HG02571 (cell line): ENCODE data around the gene LRRC73.
A peak's percentile ranks its signal among the peaks of the same experiment; 100 is the strongest.

Experiments
- ATAC-seq: cut with Tn5 transposase; IDR thresholded peaks from one replicate; pipeline ENCODE4 v1.9.1; 2021; ENCODE audit warnings: mild to moderate bottlenecking, moderate library complexity; ENCODE audit not compliant: unreplicated experiment

LRRC73 gene

DNA sequence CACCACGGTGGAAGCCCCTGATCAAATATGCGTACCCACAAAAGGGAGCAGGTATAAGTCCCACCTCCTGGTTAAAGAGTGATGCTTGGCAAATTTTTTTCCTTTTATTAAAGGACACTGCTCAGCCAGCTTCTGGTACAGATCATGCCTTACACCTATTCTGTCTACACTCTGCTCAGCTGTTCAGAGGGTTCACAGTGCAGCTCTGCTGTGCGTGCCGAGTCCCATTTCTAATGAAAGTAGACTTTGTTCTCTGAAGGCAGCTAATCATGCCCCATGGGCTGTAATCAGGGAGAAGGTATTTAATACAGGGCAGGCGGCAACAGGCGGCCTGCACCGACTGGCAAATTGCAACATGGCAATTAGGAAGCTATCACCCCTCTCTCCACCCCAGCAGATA is 16.3 kb downstream of the LRRC73 start:
- no peak for ATAC-seq

DNA sequence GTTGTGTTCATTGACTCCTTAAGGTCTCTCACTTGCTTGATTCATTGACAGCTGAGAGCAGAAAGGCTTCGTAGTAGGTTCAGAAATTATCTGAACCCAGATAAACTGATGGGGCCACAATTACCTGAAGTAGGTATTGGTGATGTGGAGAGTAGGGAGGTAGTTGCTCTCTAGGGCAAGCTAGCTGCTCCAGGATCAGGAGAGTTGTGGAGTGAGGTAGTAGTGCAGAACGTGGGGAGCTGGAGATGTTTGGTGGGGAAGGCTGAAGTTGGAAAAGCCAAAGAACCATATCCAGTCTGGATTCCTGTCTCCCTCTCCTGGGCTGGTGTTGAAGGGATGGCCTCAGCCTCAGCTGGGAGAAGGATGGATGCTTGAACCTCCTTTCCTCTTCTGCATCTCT is 16.9 kb downstream of the LRRC73 start:
- ATAC-seq = no peak

- ATAC-seq = no peak
Observed at GRCh38 chr6:43492673-43493072, 17.5 kb downstream of the LRRC73 start.

GRCh38 chr6:43491750-43492661 is 18.1 kb downstream of the LRRC73 start:
- ATAC-seq = no peak

- no peak for ATAC-seq
Observed at GRCh38 chr6:43490523-43490939, 19.6 kb downstream of the LRRC73 start.

DNA sequence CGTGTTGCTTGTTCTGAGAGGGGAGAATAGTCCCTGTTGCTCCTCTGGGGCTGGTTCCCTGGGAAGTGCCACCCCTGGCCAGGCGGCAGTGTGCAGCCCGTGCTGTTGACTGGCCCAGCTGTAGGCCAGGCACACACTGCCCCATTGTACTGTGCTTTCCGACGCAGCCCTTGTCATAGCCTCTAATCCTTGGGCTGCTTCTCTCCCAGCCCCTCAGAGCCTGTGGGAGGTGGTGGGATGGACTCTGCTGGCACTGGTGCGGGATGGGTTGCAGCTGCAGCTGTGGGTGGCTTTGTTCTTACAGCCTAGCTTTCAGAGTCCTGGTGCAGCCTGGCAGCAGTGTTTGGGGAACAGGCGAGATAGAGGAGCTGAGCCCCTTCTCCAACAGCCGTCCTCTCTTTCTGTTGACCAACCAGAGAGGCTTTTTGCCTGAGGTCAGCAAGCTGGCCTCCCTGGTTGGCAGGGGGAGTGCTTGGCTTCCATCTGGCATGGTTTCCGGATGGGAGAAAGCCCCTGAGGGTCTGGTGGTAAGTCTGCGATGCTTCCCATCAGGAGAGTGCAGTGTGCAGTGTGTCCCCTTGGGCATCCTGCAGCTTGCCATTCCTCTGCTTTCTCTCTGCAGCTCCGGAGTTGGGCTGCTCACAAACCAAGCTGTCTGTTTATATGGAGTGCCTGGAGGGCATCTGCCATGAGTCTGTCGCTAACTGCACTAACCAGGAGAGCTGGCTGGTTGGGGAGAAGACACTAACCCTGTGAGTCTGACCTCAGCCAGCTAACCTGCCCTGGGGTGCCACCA is 20.7 kb downstream of the LRRC73 start:
- no peak for ATAC-seq

GRCh38 chr6:43488667-43489276 is 21.4 kb downstream of the LRRC73 start:
- ATAC-seq = no peak

- ATAC-seq = no peak
Observed at GRCh38 chr6:43481591-43482236, 28.4 kb downstream of the LRRC73 start.

DNA sequence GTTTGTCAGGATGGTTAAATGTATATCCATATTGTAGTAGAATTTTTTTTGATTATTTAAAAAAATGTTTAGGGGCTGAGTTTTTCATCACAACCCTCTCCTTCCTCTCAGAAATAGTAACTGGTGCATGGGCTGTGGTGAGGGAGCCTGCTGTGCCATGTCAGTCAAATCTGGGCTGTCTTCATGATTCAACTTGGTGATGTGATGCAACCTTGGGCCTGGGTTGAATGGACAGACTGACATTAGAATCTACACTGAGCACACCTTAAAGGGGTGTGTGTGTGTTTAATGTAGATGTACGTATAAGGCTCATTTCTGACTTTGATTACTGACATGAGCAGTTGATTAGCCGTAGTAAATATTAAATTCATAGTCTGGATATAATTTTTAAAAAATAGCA is 29.1 kb downstream of the LRRC73 start:
- no peak for ATAC-seq

- ATAC-seq = no peak
Observed at GRCh38 chr6:43478008-43478372, 32.2 kb downstream of the LRRC73 start.

- peak; percentile 98 for ATAC-seq
Observed at GRCh38 chr6:43477235-43478007, 32.7 kb downstream of the LRRC73 start, which contains the start of gene TJAP1. TJAP1 (plus strand) TSS chr6:43477570; CDS start chr6:43499002, 21,432 bp downstream.

DNA sequence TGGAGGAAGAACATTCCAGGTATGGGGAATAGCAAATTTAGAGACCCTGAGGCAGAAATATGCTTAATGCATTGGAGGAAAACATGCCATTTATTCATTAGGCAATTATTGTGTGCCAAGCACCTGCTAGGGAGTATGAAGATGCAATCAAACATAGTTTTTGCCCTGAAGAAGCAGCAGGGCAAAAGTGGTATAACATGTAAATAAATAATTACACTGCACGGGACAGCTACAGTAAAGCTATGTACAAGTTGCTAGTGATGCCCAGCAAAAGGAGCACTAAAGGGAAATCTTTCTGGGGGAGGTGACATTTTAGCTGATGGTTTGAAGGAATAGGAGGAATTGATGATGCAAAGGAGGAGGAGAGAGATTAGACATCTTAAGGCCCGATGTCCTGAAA is 33.4 kb downstream of the LRRC73 start:
- ATAC-seq = no peak

DNA sequence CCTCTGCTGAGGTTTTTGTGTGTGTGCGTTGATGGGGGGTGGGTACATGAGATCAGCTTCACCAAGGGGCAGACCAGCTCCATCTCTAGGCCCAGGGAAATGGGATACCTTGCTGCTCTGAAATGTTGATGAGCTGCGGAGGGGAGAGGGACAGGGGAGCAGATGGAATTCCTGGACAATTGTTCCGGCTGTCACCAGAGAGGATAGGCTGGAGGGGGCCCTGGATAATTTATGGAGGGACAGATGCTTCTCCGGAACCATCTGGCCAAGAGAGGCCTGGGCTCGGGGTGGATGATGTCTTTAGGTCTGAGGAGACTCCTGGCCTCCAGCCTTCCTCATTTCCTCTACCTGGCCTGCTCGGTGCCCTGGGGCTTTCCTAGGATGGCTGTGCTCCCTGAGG is 34.6 kb downstream of the LRRC73 start:
- ATAC-seq = no peak

DNA sequence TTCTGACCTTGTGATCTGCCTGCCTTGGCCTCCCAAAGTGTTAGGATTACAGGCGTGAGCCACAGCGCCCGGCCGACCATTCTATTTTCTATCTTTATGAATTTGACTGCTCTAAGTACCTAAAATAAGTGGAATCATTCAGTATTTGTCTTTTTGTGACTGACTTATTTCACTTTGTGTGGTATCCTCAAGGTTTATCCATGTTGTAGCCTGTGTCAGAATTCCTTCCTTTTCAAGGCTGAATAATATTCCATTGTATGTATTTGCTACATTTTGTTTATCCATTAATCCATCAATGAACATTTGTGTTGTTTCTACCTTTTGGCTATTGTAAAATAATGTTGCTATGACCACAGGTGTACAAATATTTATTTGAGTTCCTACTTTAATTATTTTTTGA is 37.6 kb downstream of the LRRC73 start:
- no peak for ATAC-seq

DNA sequence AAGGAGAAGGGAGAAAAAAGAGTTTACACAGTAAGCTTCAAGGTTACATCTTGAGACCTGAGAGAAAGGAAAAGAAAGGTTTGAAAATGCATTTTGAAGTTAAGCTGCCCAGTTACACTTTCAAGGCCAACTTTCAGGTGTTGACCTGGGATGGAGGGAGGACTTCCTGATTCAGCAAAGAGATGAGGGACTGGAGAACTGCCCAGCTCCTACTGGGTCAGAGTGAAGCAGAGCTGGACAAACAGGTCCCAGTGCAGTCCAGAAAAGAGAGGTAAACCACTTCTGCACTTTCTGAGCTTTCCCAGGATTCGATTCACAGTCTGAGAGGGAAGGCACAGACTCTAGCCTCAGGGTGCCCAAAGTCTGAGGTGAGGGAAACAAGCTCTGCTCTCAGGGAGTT is 38.7 kb downstream of the LRRC73 start:
- no peak for ATAC-seq

DNA sequence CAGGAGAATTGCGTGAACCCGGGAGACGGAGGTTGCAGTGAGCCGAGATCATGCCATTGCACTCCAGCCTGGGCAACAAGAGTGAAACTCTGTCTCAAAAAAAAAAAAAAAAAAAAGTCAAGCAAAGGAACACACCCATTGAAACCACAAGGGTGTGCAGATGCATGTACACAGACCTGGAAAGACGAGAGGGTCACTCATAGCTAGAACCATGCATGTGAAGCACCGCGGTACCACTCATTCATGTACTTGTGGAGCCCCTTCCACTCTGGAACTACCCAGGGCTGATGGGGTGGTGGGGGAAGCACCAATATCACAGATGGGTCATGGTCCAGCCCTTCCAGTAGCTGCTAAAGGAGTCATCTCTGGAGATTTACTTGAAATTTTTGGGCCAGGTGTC is 40.2 kb downstream of the LRRC73 start:
- ATAC-seq = no peak

DNA sequence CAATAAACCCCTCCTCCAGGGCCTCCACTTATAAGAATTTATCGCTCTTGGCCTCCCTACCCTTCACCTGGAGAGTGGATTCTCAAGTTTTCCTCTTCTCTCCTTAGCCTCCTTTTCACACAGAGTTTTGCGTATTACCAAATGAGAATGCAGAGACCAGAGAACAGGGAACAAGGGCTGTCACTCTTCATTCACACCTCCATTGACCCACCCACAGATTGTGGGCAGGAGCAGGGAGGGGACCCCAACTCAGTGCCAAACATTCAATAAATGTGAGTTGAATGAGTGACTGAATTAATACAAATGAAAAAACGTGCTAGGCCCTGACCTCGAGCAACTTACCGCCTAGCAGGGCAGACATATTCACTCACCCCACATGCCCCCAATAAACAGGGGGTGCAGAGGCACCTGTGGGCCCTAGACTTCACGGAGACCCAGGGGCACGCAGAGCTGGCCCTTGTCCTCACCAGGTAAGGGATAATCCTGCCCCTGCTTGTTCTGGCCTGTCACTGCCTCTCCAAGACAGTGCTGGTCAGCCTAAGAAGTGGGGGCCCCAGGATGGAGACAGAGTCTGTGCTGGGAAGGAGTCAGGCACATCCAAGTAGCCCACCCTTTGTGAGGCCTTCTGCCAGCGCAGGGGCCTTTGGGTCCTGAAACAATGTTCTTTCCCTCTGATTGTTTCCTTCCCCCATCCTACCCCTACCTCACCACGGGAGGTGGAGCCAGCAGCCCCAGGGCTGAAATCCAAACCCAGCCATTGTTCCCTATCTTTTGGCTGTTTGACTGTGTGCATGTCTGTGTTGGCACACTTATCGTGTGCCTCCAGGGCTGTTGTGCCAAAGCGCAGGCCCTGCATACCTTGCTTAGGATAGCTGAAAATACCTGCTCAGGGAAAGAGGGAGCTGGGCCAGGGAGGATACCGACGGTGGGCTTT is 41.1 kb downstream of the LRRC73 start:
- ATAC-seq = no peak

DNA sequence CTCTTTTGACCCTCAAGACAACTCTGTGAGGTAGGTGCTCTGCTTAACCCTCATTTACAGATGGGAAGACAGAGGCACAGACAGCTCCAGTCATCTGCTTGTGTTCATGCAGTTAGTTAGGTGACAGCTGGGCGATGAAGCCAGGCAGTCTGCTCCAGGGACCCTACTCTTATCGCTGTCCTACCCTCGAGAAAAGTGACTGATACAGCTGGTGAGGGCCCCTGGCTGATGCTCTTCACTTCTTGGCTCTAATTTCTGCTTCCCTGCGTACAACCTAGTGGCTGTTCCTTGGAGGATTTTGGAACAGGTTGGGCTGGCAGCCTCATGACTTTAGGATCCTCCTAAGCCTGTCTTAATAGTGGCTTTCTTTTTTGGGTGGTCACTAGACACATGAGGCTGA is 41.9 kb downstream of the LRRC73 start:
- no peak for ATAC-seq

DNA sequence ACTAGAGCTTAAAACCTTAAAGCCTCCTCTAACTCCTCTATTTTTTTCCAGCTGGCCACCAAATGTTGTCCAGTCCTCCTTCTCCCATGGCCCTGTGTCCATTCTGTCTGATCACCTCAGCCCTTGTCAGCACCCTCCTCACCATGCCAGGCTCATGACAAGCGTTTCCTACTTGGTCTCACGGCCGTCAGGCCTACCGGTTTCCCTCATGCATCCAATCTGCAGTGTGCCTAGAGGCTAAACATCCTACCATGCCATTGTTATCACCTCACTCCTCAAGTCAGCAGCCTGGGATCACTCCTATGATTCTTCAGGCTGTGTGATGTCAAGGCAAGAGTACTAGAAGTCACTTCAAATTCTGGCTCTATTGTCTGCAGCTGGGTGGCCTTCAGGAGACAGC is 42.4 kb downstream of the LRRC73 start:
- no peak for ATAC-seq
